Liver (tissue), 9 donors: ENCODE measurements around the gene CENPA. TPM values are rescaled to one million over a fixed set of nuclear protein-coding genes. Genes with fewer than 3 reads are reported as not detected.
A peak's percentile ranks its signal among the peaks of the same experiment; 100 is the strongest.

Experiments
- DNase-seq: peaks from one replicate; pipeline ENCODE4 v3.0.0-alpha.2; 2017; ENCODE audit warnings: low spot score
- H3K27ac ChIP-seq, 2 donors: one replicate each; pipeline ENCODE4 v1.7.0; 2013; ENCODE audit warnings: inconsistent platforms in 2 of 2, low read length in 2 of 2, control low read depth in 1 of 2, low read depth in 1 of 2, mild to moderate bottlenecking in 1 of 2
- H3K27me3 ChIP-seq, 4 donors: one replicate each; pipeline versions ENCODE4 v1.6.1 to v1.7.0; 2013; ENCODE audit warnings: low read length in 3 of 4, inconsistent platforms in 1 of 4, mild to moderate bottlenecking in 1 of 4, moderate library complexity in 1 of 4; ENCODE audit not compliant: control insufficient read depth in 4 of 4, insufficient read depth in 4 of 4
- H3K36me3 ChIP-seq, 4 donors: one replicate each; pipeline versions ENCODE4 v1.6.1 to v1.7.0; 2013; ENCODE audit warnings: low read length in 3 of 4, mild to moderate bottlenecking in 3 of 4, low read depth in 1 of 4, moderate library complexity in 1 of 4; ENCODE audit not compliant: control insufficient read depth in 4 of 4, insufficient read depth in 3 of 4
- H3K4me1 ChIP-seq, 4 donors: one replicate each; pipeline versions ENCODE4 v1.6.1 to v1.7.0; 2013; ENCODE audit warnings: low read length in 3 of 4, mild to moderate bottlenecking in 3 of 4, moderate library complexity in 1 of 4; ENCODE audit not compliant: control insufficient read depth in 4 of 4, insufficient read depth in 4 of 4
- H3K4me3 ChIP-seq, 3 donors: one replicate each; pipeline versions ENCODE4 v1.6.1 to v1.7.0; 2013; ENCODE audit warnings: low read length in 3 of 3, control low read depth in 1 of 3, low read depth in 1 of 3, mild to moderate bottlenecking in 1 of 3
- H3K9ac ChIP-seq, 2 donors: one replicate each; pipeline ENCODE4 v1.7.0; 2013; ENCODE audit warnings: low read length in 2 of 2, mild to moderate bottlenecking in 2 of 2, moderate library complexity in 2 of 2, control low read depth in 1 of 2, low read depth in 1 of 2
- H3K9me3 ChIP-seq, 4 donors: one replicate each; pipeline versions ENCODE4 v1.6.1 to v1.7.0; 2013; ENCODE audit warnings: low read length in 3 of 4; ENCODE audit not compliant: control insufficient read depth in 4 of 4
- EGR1 ChIP-seq, 2 donors: IDR thresholded peaks; 2 replicates each; pipeline ENCODE4 v1.6.1; 2016 to 2018; ENCODE audit warnings: antibody characterized with exemption in 2 of 2, low read depth in 2 of 2
- FOXA1 ChIP-seq: IDR thresholded peaks from 2 replicates; pipeline ENCODE4 v1.6.1; 2016; ENCODE audit warnings: antibody characterized with exemption
- FOXA2 ChIP-seq: IDR thresholded peaks from 2 replicates; pipeline ENCODE4 v1.6.1; 2016; ENCODE audit warnings: antibody characterized with exemption
- GABPA ChIP-seq, 2 donors: IDR thresholded peaks in 1 of 2; conservative IDR thresholded peaks in 1 of 2; 2 replicates each; pipeline ENCODE4 v1.6.1; 2016; ENCODE audit warnings: antibody characterized with exemption in 2 of 2, mild to moderate bottlenecking in 1 of 2, moderate library complexity in 1 of 2
- HNF4A ChIP-seq, 2 donors: conservative IDR thresholded peaks; 2 replicates each; pipeline ENCODE4 v1.6.1; 2016; ENCODE audit warnings: antibody characterized with exemption in 2 of 2, mild to moderate bottlenecking in 2 of 2
- HNF4G ChIP-seq: IDR thresholded peaks from 2 replicates; pipeline ENCODE4 v1.6.1; 2016; ENCODE audit warnings: antibody characterized with exemption
- JUND ChIP-seq, 2 donors: IDR thresholded peaks; 2 replicates each; pipeline ENCODE4 v1.6.1; 2016; ENCODE audit warnings: antibody characterized with exemption in 2 of 2
- MAX ChIP-seq: IDR thresholded peaks from 2 replicates; pipeline ENCODE4 v1.6.1; 2016; ENCODE audit warnings: antibody characterized with exemption
- NR2F2 ChIP-seq: IDR thresholded peaks from 2 replicates; pipeline ENCODE4 v1.6.1; 2016; ENCODE audit warnings: antibody characterized with exemption
- RAD21 ChIP-seq, 2 donors: IDR thresholded peaks; 2 replicates each; pipeline ENCODE4 v1.6.1; 2016; ENCODE audit warnings: antibody characterized with exemption in 2 of 2, mild to moderate bottlenecking in 2 of 2
- RXRA ChIP-seq, 2 donors: IDR thresholded peaks; 2 replicates each; pipeline ENCODE4 v1.6.1; 2017 to 2018; ENCODE audit warnings: antibody characterized with exemption in 2 of 2, mild to moderate bottlenecking in 1 of 2
- TAF1 ChIP-seq: conservative IDR thresholded peaks from 2 replicates; pipeline ENCODE4 v1.6.1; 2016; ENCODE audit warnings: antibody characterized with exemption, mild to moderate bottlenecking
- YY1 ChIP-seq: IDR thresholded peaks from 2 replicates; pipeline ENCODE4 v1.6.1; 2016; ENCODE audit warnings: antibody characterized with exemption, mild to moderate bottlenecking
- WGBS: extraction: QIAGEN DNeasy Blood & Tissue Kit; methylation state at CpG from one replicate; pipeline ENCODE4 v1.1.7; 2013; 5-methylcytosine and 5-hydroxymethylcytosine counted together
- polyA plus RNA-seq, 2 donors: library from polyadenylated mRNA; stranded (reverse) in 1 of 2; unstranded in 1 of 2; fragments of 200-250 nt in 1 of 2; fragments of >200 nt in 1 of 2; fragmentation: Nextera tagmentation in 1 of 2; extraction: Ambion mirVana in 1 of 2; gene quantifications; one replicate each; pipeline versions ENCODE4 v1.2.1 to v1.2.3, GENCODE V29; 2013 to 2015
- total RNA-seq, 2 donors: library from RNA; depleted of rRNA; stranded (reverse); fragments of >200 nt; gene quantifications; one replicate each; pipeline ENCODE4 v1.2.3, GENCODE V29; 2014
- TF ChIP-seq, protein P1 (sequence below): IDR thresholded peaks from 2 replicates; pipeline ENCODE4 v1.6.1; 2016; ENCODE audit warnings: antibody characterized with exemption, mild to moderate bottlenecking
- TF ChIP-seq, protein P2 (sequence below): IDR thresholded peaks from 2 replicates; pipeline ENCODE4 v1.6.1; 2016; ENCODE audit warnings: antibody characterized with exemption
- donor health status: healthy.
- donor health status: healthy.
- donor health status: healthy.
- donor health status: healthy.
- donor health status: healthy.

CENPA gene
- total and polyA plus RNA-seq, 4 donors: 0.17 to 14.4 (median 1.2) TPM; not detected in 1

GRCh38 chr2:26763019-26763418 is 22.8 kb upstream of the CENPA start:
- no peak for DNase-seq
- 94% methylated on average over 10 of the region's 10 CpGs for WGBS
- no peak overlapping the region for H3K4me3 ChIP-seq
- TF ChIP-seq EGR1 (IDR thresholded peaks at IDR 0.05; ENCODE audit: low read depth in 2 of 2): no peak
- no peak for TF ChIP-seq FOXA1
- no peak for TF ChIP-seq HNF4A (conservative IDR thresholded peaks at IDR 0.05)
- TF ChIP-seq HNF4G: no peak
- TF ChIP-seq NR2F2: no peak
- TF ChIP-seq GABPA (IDR thresholded peaks at IDR 0.05 in 1 of 2, conservative IDR thresholded peaks at IDR 0.05 in 1 of 2): no peak
- H3K27ac ChIP-seq: no peak overlapping the region
- peaks cover 9 to 21% (median 18%) of the 10 kb centered on the region in 4 donors for H3K4me1 ChIP-seq
- H3K36me3 ChIP-seq: no peaks in the 10 kb centered on the region
- no peaks in the 10 kb centered on the region for H3K9me3 ChIP-seq
- H3K27me3 ChIP-seq: no peaks in the 10 kb centered on the region
- no peak overlapping the region for H3K9ac ChIP-seq

- no peaks in the 10 kb centered on the region for H3K36me3 ChIP-seq
- WGBS: under 1% methylated on average over 68 of the region's 68 CpGs
- H3K9ac ChIP-seq: peak within 1 kb of the TSS; percentile 36 to 98
- H3K9me3 ChIP-seq: no peaks in the 10 kb centered on the region
- H3K4me3 ChIP-seq: peak within 1 kb of the TSS; percentile 83 to 96 (median 89)
- no peaks in the 10 kb centered on the region for H3K27me3 ChIP-seq
- TF ChIP-seq JUND (IDR thresholded peaks at IDR 0.05): no peak
- TF ChIP-seq, protein P1, sequence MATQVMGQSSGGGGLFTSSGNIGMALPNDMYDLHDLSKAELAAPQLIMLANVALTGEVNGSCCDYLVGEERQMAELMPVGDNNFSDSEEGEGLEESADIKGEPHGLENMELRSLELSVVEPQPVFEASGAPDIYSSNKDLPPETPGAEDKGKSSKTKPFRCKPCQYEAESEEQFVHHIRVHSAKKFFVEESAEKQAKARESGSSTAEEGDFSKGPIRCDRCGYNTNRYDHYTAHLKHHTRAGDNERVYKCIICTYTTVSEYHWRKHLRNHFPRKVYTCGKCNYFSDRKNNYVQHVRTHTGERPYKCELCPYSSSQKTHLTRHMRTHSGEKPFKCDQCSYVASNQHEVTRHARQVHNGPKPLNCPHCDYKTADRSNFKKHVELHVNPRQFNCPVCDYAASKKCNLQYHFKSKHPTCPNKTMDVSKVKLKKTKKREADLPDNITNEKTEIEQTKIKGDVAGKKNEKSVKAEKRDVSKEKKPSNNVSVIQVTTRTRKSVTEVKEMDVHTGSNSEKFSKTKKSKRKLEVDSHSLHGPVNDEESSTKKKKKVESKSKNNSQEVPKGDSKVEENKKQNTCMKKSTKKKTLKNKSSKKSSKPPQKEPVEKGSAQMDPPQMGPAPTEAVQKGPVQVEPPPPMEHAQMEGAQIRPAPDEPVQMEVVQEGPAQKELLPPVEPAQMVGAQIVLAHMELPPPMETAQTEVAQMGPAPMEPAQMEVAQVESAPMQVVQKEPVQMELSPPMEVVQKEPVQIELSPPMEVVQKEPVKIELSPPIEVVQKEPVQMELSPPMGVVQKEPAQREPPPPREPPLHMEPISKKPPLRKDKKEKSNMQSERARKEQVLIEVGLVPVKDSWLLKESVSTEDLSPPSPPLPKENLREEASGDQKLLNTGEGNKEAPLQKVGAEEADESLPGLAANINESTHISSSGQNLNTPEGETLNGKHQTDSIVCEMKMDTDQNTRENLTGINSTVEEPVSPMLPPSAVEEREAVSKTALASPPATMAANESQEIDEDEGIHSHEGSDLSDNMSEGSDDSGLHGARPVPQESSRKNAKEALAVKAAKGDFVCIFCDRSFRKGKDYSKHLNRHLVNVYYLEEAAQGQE: no peak
- no peak for TF ChIP-seq FOXA1
- TF ChIP-seq, protein P2, sequence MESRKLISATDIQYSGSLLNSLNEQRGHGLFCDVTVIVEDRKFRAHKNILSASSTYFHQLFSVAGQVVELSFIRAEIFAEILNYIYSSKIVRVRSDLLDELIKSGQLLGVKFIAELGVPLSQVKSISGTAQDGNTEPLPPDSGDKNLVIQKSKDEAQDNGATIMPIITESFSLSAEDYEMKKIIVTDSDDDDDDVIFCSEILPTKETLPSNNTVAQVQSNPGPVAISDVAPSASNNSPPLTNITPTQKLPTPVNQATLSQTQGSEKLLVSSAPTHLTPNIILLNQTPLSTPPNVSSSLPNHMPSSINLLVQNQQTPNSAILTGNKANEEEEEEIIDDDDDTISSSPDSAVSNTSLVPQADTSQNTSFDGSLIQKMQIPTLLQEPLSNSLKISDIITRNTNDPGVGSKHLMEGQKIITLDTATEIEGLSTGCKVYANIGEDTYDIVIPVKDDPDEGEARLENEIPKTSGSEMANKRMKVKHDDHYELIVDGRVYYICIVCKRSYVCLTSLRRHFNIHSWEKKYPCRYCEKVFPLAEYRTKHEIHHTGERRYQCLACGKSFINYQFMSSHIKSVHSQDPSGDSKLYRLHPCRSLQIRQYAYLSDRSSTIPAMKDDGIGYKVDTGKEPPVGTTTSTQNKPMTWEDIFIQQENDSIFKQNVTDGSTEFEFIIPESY: no peak
- no peak for TF ChIP-seq MAX
- TF ChIP-seq GABPA (IDR thresholded peaks at IDR 0.05 in 1 of 2, conservative IDR thresholded peaks at IDR 0.05 in 1 of 2): peak in 1 of 2 donors; percentile 35
- peak within 1 kb of the TSS; percentile 45 to 88 for H3K27ac ChIP-seq
- peak; percentile 82 for DNase-seq
- peaks cover 11 to 27% (median 19%) of the 10 kb centered on the region in 4 donors for H3K4me1 ChIP-seq
These were observed 21.6 kb upstream of the CENPA start, which contains the start of gene SLC35F6 for GRCh38 chr2:26764078-26764887. TSS of gene SLC35F6 (plus strand) at chr2:26764284. CDS start at chr2:26764350, 66 bp downstream.

DNA sequence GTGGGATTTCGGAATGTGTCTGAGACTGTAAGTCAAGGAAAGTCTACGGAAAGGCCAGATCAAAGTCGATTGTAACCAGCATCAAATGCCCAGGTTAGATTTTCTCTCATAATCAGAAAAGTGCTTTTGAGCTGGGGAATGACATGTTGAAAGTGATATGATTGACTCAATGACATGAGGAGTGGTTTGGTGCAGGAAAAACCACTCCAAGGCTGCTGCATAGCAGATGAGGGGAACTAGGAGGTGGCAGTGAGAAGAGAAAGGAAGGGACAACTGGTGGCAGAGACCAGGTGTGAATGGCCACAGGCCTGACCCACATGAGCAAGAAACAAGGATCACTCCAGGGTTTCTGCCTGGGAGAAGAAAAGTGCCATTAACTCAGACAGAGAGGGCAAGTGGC is 20.9 kb upstream of the CENPA start:
- 41% methylated on average over 3 of the region's 3 CpGs for WGBS
- TF ChIP-seq MAX: no peak
- no peak for TF ChIP-seq TAF1
- no peak for TF ChIP-seq HNF4G
- TF ChIP-seq RAD21 (IDR thresholded peaks at IDR 0.05): no peak
- no peak for TF ChIP-seq HNF4A (conservative IDR thresholded peaks at IDR 0.05)
- TF ChIP-seq RXRA (IDR thresholded peaks at IDR 0.05): no peak
- no peak for TF ChIP-seq EGR1 (IDR thresholded peaks at IDR 0.05; ENCODE audit: low read depth in 2 of 2)
- TF ChIP-seq FOXA2: no peak
- TF ChIP-seq FOXA1: no peak
- no peak for TF ChIP-seq GABPA (IDR thresholded peaks at IDR 0.05 in 1 of 2, conservative IDR thresholded peaks at IDR 0.05 in 1 of 2)
- TF ChIP-seq JUND (IDR thresholded peaks at IDR 0.05): no peak
- TF ChIP-seq YY1: no peak
- TF ChIP-seq, protein P1: no peak
- TF ChIP-seq NR2F2: no peak

More for the DNA sequence above, 20.9 kb upstream of the CENPA start:
- Histone ChIP-seq H3K4me1 (peaks cover 11 to 32% (median 22%) of the 10 kb centered on the region in 4 donors), H3K36me3 (no peaks in the 10 kb centered on the region), H3K9ac (peak overlapping the region; percentile 36 to 98), H3K27me3 (no peaks in the 10 kb centered on the region), H3K27ac (peak overlapping the region; percentile 45 to 88), H3K4me3 (peak overlapping the region; percentile 83 to 96 (median 89)), H3K9me3 (no peaks in the 10 kb centered on the region)
- DNase-seq: no peak
